ENCODE data around the gene KRTAP6-3.

KRTAP6-3 gene

GRCh38 chr21:30629200-30629599 lies 37.0 kb downstream of the KRTAP6-3 start:
- no peak for DNase-seq (ENCODE audit: low spot score)
- in situ Hi-C loops (cut with MboI; ENCODE audit: low pct_unique_long_range_greater_than_20kb, low sequenced_read_pairs, unreplicated experiment), result no loop called here
- no peak for TF ChIP-seq CTCF (IDR thresholded peaks at IDR 0.05; ENCODE audit: extremely low read depth, insufficient read depth, missing control alignments)

GRCh38 chr21:30634906-30635305 lies 42.7 kb downstream of the KRTAP6-3 start, which contains the start of gene KRTAP20-2:
TSS of gene KRTAP20-2 (plus strand) at chr21:30635206. CDS start at chr21:30635264, 58 bp downstream.
- DNase-seq (ENCODE audit: low spot score), result no peak
- in situ Hi-C loops (cut with MboI; ENCODE audit: low pct_unique_long_range_greater_than_20kb, low sequenced_read_pairs, unreplicated experiment), result no loop called here
- TF ChIP-seq CTCF (IDR thresholded peaks at IDR 0.05; ENCODE audit: extremely low read depth, insufficient read depth, missing control alignments), result no peak

GRCh38 chr21:30638686-30639085 lies 46.4 kb downstream of the KRTAP6-3 start:
- no peak for DNase-seq (ENCODE audit: low spot score)
- no peak for TF ChIP-seq CTCF (IDR thresholded peaks at IDR 0.05; ENCODE audit: extremely low read depth, insufficient read depth, missing control alignments)
- in situ Hi-C loops (cut with MboI; ENCODE audit: low pct_unique_long_range_greater_than_20kb, low sequenced_read_pairs, unreplicated experiment), result no loop called here

GRCh38 chr21:30642564-30642963 lies 50.3 kb downstream of the KRTAP6-3 start, which contains the start of gene KRTAP20-3:
TSS of gene KRTAP20-3 (plus strand) at chr21:30642864.
- no peak for DNase-seq (ENCODE audit: low spot score)
- TF ChIP-seq CTCF (IDR thresholded peaks at IDR 0.05; ENCODE audit: extremely low read depth, insufficient read depth, missing control alignments), result no peak
- in situ Hi-C loops (cut with MboI; ENCODE audit: low pct_unique_long_range_greater_than_20kb, low sequenced_read_pairs, unreplicated experiment), result no loop called here
